Keratinocyte (primary cell): Measurements from ENCODE around the gene EMB. TPM values are rescaled to one million over a fixed set of nuclear protein-coding genes. Genes with fewer than 3 reads are reported as not detected.
"Not testable (repeated sequence)": the region's sequence is repeated elsewhere in the genome, so short reads cannot be mapped to it uniquely, and the experiment has no call there.

ENCODE experiments used
- DNase-seq: peaks from one replicate; pipeline ENCODE4 v3.0.0-alpha.2; 2011; ENCODE audit warnings: low read depth, missing footprints, low spot score
- FAIRE-seq: peaks from 2 replicates; lab custom pipeline; 2011; peaks lifted over from hg19 to GRCh38; lab: Jason Lieb, UNC
- H2AFZ ChIP-seq: 2 replicates; pipeline ENCODE4 v1.6.0; 2012; ENCODE audit warnings: low read length, control low read depth, inconsistent platforms; ENCODE audit not compliant: control insufficient read depth
- H3K27ac ChIP-seq: 2 replicates; pipeline ENCODE4 v1.5.1; 2011; ENCODE audit warnings: low read length; ENCODE audit not compliant: control insufficient read depth, insufficient read depth
- H3K27me3 ChIP-seq: 3 replicates; pipeline ENCODE4 v1.6.0; 2011; ENCODE audit warnings: low read length; ENCODE audit not compliant: control insufficient read depth, insufficient read depth; ENCODE audit errors: extremely low read depth
- H3K36me3 ChIP-seq, 2 experiments: 2 replicates in 1 of 2; 3 replicates in 1 of 2; pipeline ENCODE4 v1.5.1; 2011; ENCODE audit warnings: low read length in 2 of 2, mild to moderate bottlenecking in 1 of 2; ENCODE audit not compliant: control insufficient read depth in 2 of 2, insufficient read depth in 2 of 2; ENCODE audit errors: extremely low read depth in 1 of 2
- H3K4me1 ChIP-seq: 3 replicates; pipeline ENCODE4 v1.5.1; 2011; ENCODE audit warnings: low read length; ENCODE audit not compliant: control insufficient read depth, insufficient read depth; ENCODE audit errors: extremely low read depth
- H3K4me2 ChIP-seq: 3 replicates; pipeline ENCODE4 v1.6.0; 2011; ENCODE audit warnings: low read depth, low read length; ENCODE audit not compliant: control insufficient read depth, insufficient read depth; ENCODE audit errors: extremely low read depth
- H3K4me3 ChIP-seq, 3 experiments: fragments of 200-600 bp in 1 of 3; sonication (generic) in 1 of 3; 2 replicates in 2 of 3; 3 replicates in 1 of 3; pipeline ENCODE4 v1.5.1; 2011 to 2016; ENCODE audit warnings: low read length in 3 of 3, mild to moderate bottlenecking in 3 of 3, control low read depth in 2 of 3, inconsistent platforms in 1 of 3, low read depth in 1 of 3, mixed read lengths in 1 of 3, mixed run types in 1 of 3, moderate library complexity in 1 of 3; ENCODE audit not compliant: control insufficient read depth in 2 of 3, insufficient read depth in 2 of 3; ENCODE audit errors: extremely low read depth in 1 of 3
- H3K79me2 ChIP-seq: 2 replicates; pipeline ENCODE4 v1.6.0; 2012; ENCODE audit warnings: low read length; ENCODE audit not compliant: control insufficient read depth, insufficient read depth
- H3K9ac ChIP-seq: 3 replicates; pipeline ENCODE4 v1.6.0; 2011; ENCODE audit warnings: low read length; ENCODE audit not compliant: control insufficient read depth, insufficient read depth; ENCODE audit errors: extremely low read depth
- H3K9me1 ChIP-seq: 3 replicates; pipeline ENCODE4 v1.6.0; 2011; ENCODE audit warnings: low read length; ENCODE audit not compliant: control insufficient read depth, insufficient read depth; ENCODE audit errors: extremely low read depth
- H3K9me3 ChIP-seq: 2 replicates; pipeline ENCODE4 v1.5.1; 2012; ENCODE audit warnings: low read depth, low read length; ENCODE audit not compliant: control insufficient read depth
- H4K20me1 ChIP-seq: 3 replicates; pipeline ENCODE4 v1.6.0; 2011; ENCODE audit warnings: low read length; ENCODE audit not compliant: control insufficient read depth, insufficient read depth; ENCODE audit errors: extremely low read depth
- CTCF ChIP-seq, 3 experiments: IDR thresholded peaks in 1 of 3; conservative IDR thresholded peaks in 1 of 3; optimal IDR thresholded peaks in 1 of 3; 2 replicates in 2 of 3; 3 replicates in 1 of 3; pipeline versions ENCODE3 to v1.5.1; 2011; ENCODE audit warnings: low read length in 3 of 3, mild to moderate bottlenecking in 3 of 3, moderate library complexity in 2 of 3, control low read depth in 1 of 3, inconsistent platforms in 1 of 3; ENCODE audit not compliant: insufficient read depth in 2 of 3; ENCODE audit errors: extremely low read depth in 1 of 3
- EZH2 ChIP-seq: IDR thresholded peaks from one replicate; pipeline ENCODE4 v1.6.1; 2012; ENCODE audit warnings: inconsistent platforms, mild to moderate bottlenecking, low read length, moderate library complexity
- dilution Hi-C: fragments of 300-500 bp; cut with MboI; formaldehyde crosslinking; loops from one replicate; pipeline ENCODE4 v1.7.0; 2020; ENCODE audit warnings: low sequenced_read_pairs; ENCODE audit not compliant: extremely low pct_ligation_motif_present
- polyA plus RNA-seq, 5 experiments: library from polyadenylated mRNA; depleted of rRNA in 3 of 5; stranded (reverse) in 3 of 5; stranded (forward) in 1 of 5; unstranded in 1 of 5; fragments of >200 nt; gene quantifications; 1 replicate in 1 of 5; 2 replicates in 3 of 5; 3 replicates in 1 of 5; pipeline versions ENCODE4 v1.2.1 to v1.2.3, GENCODE V29; 2011 to 2012; ENCODE audit warnings: missing spikeins in 2 of 5, low read depth in 1 of 5, low replicate concordance in 1 of 5

EMB gene
- polyA plus RNA-seq, 1 donor (not counting 4 experiments of a cell fraction or from before 2014, with no cell fraction given) = 68.8 TPM

- DNase-seq (no peak), FAIRE-seq (no peak)
- Histone ChIP-seq H3K79me2 (peaks cover 2% of the 10 kb centered on the region), H3K4me3 (no peak overlapping the region), H3K36me3 (no peaks in the 10 kb centered on the region), H3K4me2 (no peak overlapping the region), H2AFZ (no peak overlapping the region), H4K20me1 (no peaks in the 10 kb centered on the region), H3K27ac (no peak overlapping the region), H3K4me1 (peaks cover 4% of the 10 kb centered on the region), H3K27me3 (no peaks in the 10 kb centered on the region), H3K9me3 (no peaks in the 10 kb centered on the region), H3K9me1 (no peaks in the 10 kb centered on the region), H3K9ac (no peak overlapping the region)
- TF ChIP-seq CTCF (optimal IDR thresholded peaks at IDR 0.05 in 1 of 3, IDR thresholded peaks at IDR 0.05 in 1 of 3, conservative IDR thresholded peaks at IDR 0.05 in 1 of 3; ENCODE audit: extremely low read depth in 1 of 3, insufficient read depth in 2 of 3, low read length in 3 of 3) (no peak), EZH2 (no peak)
- dilution Hi-C loops = no loop called here
Observed at GRCh38 chr5:50445296-50445949, 4.3 kb upstream of the EMB start.

- H3K4me2 ChIP-seq, DNase-seq, dilution Hi-C loops, H3K27ac ChIP-seq, H3K4me3 ChIP-seq, H3K36me3 ChIP-seq, H3K4me1 ChIP-seq, H4K20me1 ChIP-seq, H3K9me3 ChIP-seq, H3K27me3 ChIP-seq, H3K9me1 ChIP-seq, H3K9ac ChIP-seq: not testable (repeated sequence)
- peak; percentile 63 for FAIRE-seq
- Histone ChIP-seq H3K79me2 (peaks cover 14% of the 10 kb centered on the region), H2AFZ (peak overlapping the region; percentile 8)
Observed at GRCh38 chr5:50442559-50443539, 1.8 kb upstream of the EMB start.
